GM23338 (cell line): ENCODE data around the gene SCGN. TPM values are rescaled to one million over a fixed set of nuclear protein-coding genes. Genes with fewer than 3 reads are reported as not detected.

Source experiments
- ATAC-seq: fragments of 200-7000 bp; cut with Tn5 transposase; 3 replicates; pipeline ENCODE4 v1.9.1; 2020
- DNase-seq: peaks from one replicate; pipeline ENCODE4 v3.0.0-alpha.2; 2015; ENCODE audit warnings: low spot score
- H2AFZ ChIP-seq: fragments of 200-600 bp; sonication (generic); 2 replicates; pipeline ENCODE4 v1.8.0; 2016; ENCODE audit warnings: antibody characterized with exemption, mild to moderate bottlenecking, moderate library complexity
- H3F3A ChIP-seq: fragments of 200-600 bp; sonication (generic); replicated peaks from 2 replicates; pipeline ENCODE4 v1.8.0; 2017; ENCODE audit warnings: antibody characterized with exemption, mixed run types, low read depth
- H3K27ac ChIP-seq: fragments of 200-600 bp; sonication (generic); 2 replicates; pipeline ENCODE4 v1.6.1; 2016; ENCODE audit warnings: low read depth
- H3K27me3 ChIP-seq: fragments of 200-600 bp; sonication (generic); 2 replicates; pipeline ENCODE4 v1.8.0; 2016; ENCODE audit warnings: mild to moderate bottlenecking, mixed run types, moderate library complexity; ENCODE audit not compliant: insufficient read depth
- H3K36me3 ChIP-seq: fragments of 200-600 bp; sonication (generic); 2 replicates; pipeline ENCODE4 v1.8.0; 2016; ENCODE audit warnings: mild to moderate bottlenecking; ENCODE audit not compliant: insufficient read depth
- H3K4me1 ChIP-seq: fragments of 200-600 bp; sonication (generic); 2 replicates; pipeline ENCODE4 v1.8.0; 2016; ENCODE audit warnings: mild to moderate bottlenecking, moderate library complexity; ENCODE audit not compliant: insufficient read depth
- H3K4me2 ChIP-seq: fragments of 200-600 bp; sonication (generic); 2 replicates; pipeline ENCODE4 v1.7.1; 2017; ENCODE audit warnings: mixed run types
- H3K4me3 ChIP-seq: fragments of 200-600 bp; sonication (generic); 2 replicates; pipeline ENCODE4 v1.6.1; 2016; ENCODE audit warnings: mixed run types
- H3K79me2 ChIP-seq: fragments of 200-600 bp; sonication (generic); replicated peaks from 2 replicates; pipeline ENCODE4 v1.8.0; 2017; ENCODE audit warnings: mild to moderate bottlenecking; ENCODE audit not compliant: insufficient read depth
- H3K9me2 ChIP-seq: fragments of 200-600 bp; sonication (generic); 2 replicates; pipeline ENCODE4 v1.8.0; 2017; ENCODE audit not compliant: insufficient read depth
- H4K20me1 ChIP-seq: fragments of 200-600 bp; sonication (generic); replicated peaks from 2 replicates; pipeline ENCODE4 v1.8.0; 2017; ENCODE audit warnings: mild to moderate bottlenecking; ENCODE audit not compliant: insufficient read depth
- H3K27ac Mint-ChIP-seq: 2 replicates; pipeline ENCODE4 v1.8.0; 2020; ENCODE audit warnings: inconsistent platforms, mild to moderate bottlenecking, moderate library complexity, mixed read lengths
- H3K27me3 Mint-ChIP-seq: 3 replicates; pipeline ENCODE4 v1.8.0; 2022; ENCODE audit warnings: low read depth, mild to moderate bottlenecking, moderate library complexity, mixed read lengths, inconsistent platforms; ENCODE audit not compliant: insufficient read depth, poor library complexity
- H3K36me3 Mint-ChIP-seq: 3 replicates; pipeline ENCODE4 v1.8.0; 2021; ENCODE audit warnings: low read depth, mild to moderate bottlenecking, inconsistent platforms, moderate library complexity, mixed read lengths
- H3K4me1 Mint-ChIP-seq: 3 replicates; pipeline ENCODE4 v1.8.0; 2020; ENCODE audit warnings: mild to moderate bottlenecking, inconsistent platforms, mixed read lengths
- H3K4me3 Mint-ChIP-seq: 3 replicates; pipeline ENCODE4 v1.8.0; 2021; ENCODE audit warnings: moderate library complexity, mild to moderate bottlenecking, inconsistent platforms, mixed read lengths
- H3K9me3 Mint-ChIP-seq: 3 replicates; pipeline ENCODE4 v1.8.0; 2020; ENCODE audit warnings: moderate library complexity, mild to moderate bottlenecking, inconsistent platforms, mixed read lengths
- CREB1 ChIP-seq: fragments of 250-450 bp; sonication (Bioruptor Pico); IDR thresholded peaks from 2 replicates; pipeline ENCODE4 v1.5.0; 2020; ENCODE audit warnings: low read depth, mild to moderate bottlenecking, moderate library complexity
- EZH2 ChIP-seq: fragments of 200-600 bp; sonication (generic); IDR thresholded peaks from one replicate; pipeline ENCODE4 v1.8.0; 2017; ENCODE audit warnings: antibody characterized with exemption, mild to moderate bottlenecking, low read depth; ENCODE audit not compliant: unreplicated experiment
- EZH2phosphoT487 ChIP-seq: fragments of 200-600 bp; sonication (generic); IDR thresholded peaks from one replicate; pipeline ENCODE4 v1.8.1; 2018; ENCODE audit warnings: antibody characterized with exemption; ENCODE audit not compliant: unreplicated experiment
- JUNB ChIP-seq: IDR thresholded peaks from one replicate; pipeline ENCODE4 v1.6.1; 2016; ENCODE audit warnings: antibody characterized with exemption; ENCODE audit not compliant: unreplicated experiment
- NANOG ChIP-seq: IDR thresholded peaks from 2 replicates; pipeline ENCODE4 v1.6.1; 2016; ENCODE audit warnings: antibody characterized with exemption, borderline replicate concordance
- POLR2AphosphoS5 ChIP-seq: IDR thresholded peaks from 2 replicates; pipeline ENCODE4 v1.6.1; 2016; ENCODE audit warnings: antibody characterized with exemption, low read depth
- STAT1 ChIP-seq: IDR thresholded peaks from one replicate; pipeline ENCODE4 v1.6.1; 2016; ENCODE audit warnings: antibody characterized with exemption; ENCODE audit not compliant: unreplicated experiment
- ZNF114 ChIP-seq: fragments of 250-450 bp; sonication (Bioruptor Pico); IDR thresholded peaks from 2 replicates; pipeline ENCODE4 v1.5.0; 2020; ENCODE audit warnings: mild to moderate bottlenecking, moderate library complexity
- ZNF331 ChIP-seq: fragments of 250-450 bp; sonication (Bioruptor Pico); IDR thresholded peaks from 2 replicates; pipeline ENCODE4 v1.5.0; 2020; ENCODE audit warnings: low read depth, mild to moderate bottlenecking, moderate library complexity
- polyA plus RNA-seq: library from polyadenylated mRNA; unstranded; fragments of >200 nt; fragmentation: Nextera tagmentation; extraction: Ambion mirVana; gene quantifications from 2 replicates; pipeline ENCODE4 v1.2.1, GENCODE V29; 2016
- total RNA-seq: library from RNA; depleted of rRNA; stranded (reverse); fragments of >200 nt; shearing (Covaris generic); gene quantifications from 2 replicates; pipeline ENCODE4 v1.2.3, GENCODE V29; 2014
- TF ChIP-seq, protein P1 (sequence below): IDR thresholded peaks from 2 replicates; pipeline ENCODE4 v1.6.1; 2016; ENCODE audit warnings: antibody characterized with exemption
- TF ChIP-seq, protein P2 (sequence below): IDR thresholded peaks from one replicate; pipeline ENCODE4 v1.6.1; 2018; ENCODE audit warnings: antibody characterized with exemption; ENCODE audit not compliant: unreplicated experiment
- TF ChIP-seq, protein P3 (sequence below): fragments of 250-450 bp; sonication (Bioruptor Pico); IDR thresholded peaks from 2 replicates; pipeline ENCODE4 v1.5.0; 2020; ENCODE audit warnings: mild to moderate bottlenecking, moderate library complexity
- TF ChIP-seq, protein P4 (sequence below), 2 experiments: fragments of 200-600 bp in 1 of 2; sonication (generic) in 1 of 2; conservative IDR thresholded peaks; 2 replicates each; pipeline versions ENCODE4 v1.5.1 to v1.6.1; 2016 to 2017; ENCODE audit warnings: antibody characterized with exemption in 2 of 2, low read depth in 2 of 2, mild to moderate bottlenecking in 2 of 2, moderate library complexity in 1 of 2

SCGN gene
- total and polyA plus RNA-seq, 2 experiments from 2014 or later: not detected

DNA sequence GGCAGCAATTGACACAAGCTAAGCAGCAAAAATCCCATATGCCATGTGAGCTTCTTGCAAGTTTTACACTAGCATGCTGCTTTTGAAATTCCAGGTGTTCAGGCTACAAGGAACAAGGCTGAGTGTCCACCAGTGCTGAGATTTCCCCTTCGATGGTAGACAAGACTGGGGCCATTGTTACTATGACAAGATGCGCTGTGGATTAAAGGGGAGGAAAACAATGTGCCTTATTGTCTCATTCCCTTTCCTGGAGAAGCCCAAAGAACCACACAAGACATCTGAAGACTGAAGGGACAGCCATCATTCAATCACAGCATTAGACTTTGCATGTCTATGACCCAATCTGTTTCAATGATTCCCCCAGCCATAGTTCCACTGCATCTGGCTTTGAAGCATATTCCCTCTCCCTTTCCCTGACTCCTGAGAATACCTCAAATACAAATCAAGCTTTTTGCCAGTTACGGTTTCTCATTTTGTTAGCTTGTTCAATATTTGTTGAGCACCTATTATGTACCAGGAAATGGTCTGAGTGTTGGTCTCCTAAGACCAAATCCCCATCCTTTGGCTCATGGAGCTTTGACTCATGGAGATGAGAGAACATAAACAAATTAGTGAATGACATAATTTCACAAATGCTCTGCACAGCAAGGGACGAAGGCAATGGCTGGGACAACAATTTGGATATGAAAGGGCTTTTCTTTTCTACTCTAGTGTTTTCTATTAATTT is 23.4 kb upstream of the SCGN start:
- Mint-ChIP-seq H3K27me3 (no peaks in the 10 kb centered on the region), H3K4me1 (peaks cover 24% of the 10 kb centered on the region), H3K4me3 (no peak overlapping the region), H3K9me3 (no peaks in the 10 kb centered on the region), H3K27ac (no peak overlapping the region), H3K36me3 (no peaks in the 10 kb centered on the region)
- H3K27ac ChIP-seq: no peak overlapping the region
- no peaks in the 10 kb centered on the region for H3K36me3 ChIP-seq
- H3K4me3 ChIP-seq: no peak overlapping the region
- H2AFZ ChIP-seq: no peak overlapping the region
- no peaks in the 10 kb centered on the region for H3K27me3 ChIP-seq
- H4K20me1 ChIP-seq: no peaks in the 10 kb centered on the region
- no peaks in the 10 kb centered on the region for H3K79me2 ChIP-seq
- no peaks in the 10 kb centered on the region for H3F3A ChIP-seq
- H3K4me2 ChIP-seq: no peak overlapping the region
- H3K4me1 ChIP-seq: peaks cover 12% of the 10 kb centered on the region
- DNase-seq: no peak
- no peak for TF ChIP-seq STAT1
- TF ChIP-seq, protein P1, sequence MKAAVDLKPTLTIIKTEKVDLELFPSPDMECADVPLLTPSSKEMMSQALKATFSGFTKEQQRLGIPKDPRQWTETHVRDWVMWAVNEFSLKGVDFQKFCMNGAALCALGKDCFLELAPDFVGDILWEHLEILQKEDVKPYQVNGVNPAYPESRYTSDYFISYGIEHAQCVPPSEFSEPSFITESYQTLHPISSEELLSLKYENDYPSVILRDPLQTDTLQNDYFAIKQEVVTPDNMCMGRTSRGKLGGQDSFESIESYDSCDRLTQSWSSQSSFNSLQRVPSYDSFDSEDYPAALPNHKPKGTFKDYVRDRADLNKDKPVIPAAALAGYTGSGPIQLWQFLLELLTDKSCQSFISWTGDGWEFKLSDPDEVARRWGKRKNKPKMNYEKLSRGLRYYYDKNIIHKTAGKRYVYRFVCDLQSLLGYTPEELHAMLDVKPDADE: no peak
- no peak for TF ChIP-seq EZH2phosphoT487
- TF ChIP-seq EZH2: no peak
- TF ChIP-seq CREB1 (CRISPR knock-in tag): no peak
- TF ChIP-seq, protein P2, sequence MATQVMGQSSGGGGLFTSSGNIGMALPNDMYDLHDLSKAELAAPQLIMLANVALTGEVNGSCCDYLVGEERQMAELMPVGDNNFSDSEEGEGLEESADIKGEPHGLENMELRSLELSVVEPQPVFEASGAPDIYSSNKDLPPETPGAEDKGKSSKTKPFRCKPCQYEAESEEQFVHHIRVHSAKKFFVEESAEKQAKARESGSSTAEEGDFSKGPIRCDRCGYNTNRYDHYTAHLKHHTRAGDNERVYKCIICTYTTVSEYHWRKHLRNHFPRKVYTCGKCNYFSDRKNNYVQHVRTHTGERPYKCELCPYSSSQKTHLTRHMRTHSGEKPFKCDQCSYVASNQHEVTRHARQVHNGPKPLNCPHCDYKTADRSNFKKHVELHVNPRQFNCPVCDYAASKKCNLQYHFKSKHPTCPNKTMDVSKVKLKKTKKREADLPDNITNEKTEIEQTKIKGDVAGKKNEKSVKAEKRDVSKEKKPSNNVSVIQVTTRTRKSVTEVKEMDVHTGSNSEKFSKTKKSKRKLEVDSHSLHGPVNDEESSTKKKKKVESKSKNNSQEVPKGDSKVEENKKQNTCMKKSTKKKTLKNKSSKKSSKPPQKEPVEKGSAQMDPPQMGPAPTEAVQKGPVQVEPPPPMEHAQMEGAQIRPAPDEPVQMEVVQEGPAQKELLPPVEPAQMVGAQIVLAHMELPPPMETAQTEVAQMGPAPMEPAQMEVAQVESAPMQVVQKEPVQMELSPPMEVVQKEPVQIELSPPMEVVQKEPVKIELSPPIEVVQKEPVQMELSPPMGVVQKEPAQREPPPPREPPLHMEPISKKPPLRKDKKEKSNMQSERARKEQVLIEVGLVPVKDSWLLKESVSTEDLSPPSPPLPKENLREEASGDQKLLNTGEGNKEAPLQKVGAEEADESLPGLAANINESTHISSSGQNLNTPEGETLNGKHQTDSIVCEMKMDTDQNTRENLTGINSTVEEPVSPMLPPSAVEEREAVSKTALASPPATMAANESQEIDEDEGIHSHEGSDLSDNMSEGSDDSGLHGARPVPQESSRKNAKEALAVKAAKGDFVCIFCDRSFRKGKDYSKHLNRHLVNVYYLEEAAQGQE: no peak
- TF ChIP-seq NANOG: no peak
- no peak for TF ChIP-seq JUNB
- TF ChIP-seq, protein P3, sequence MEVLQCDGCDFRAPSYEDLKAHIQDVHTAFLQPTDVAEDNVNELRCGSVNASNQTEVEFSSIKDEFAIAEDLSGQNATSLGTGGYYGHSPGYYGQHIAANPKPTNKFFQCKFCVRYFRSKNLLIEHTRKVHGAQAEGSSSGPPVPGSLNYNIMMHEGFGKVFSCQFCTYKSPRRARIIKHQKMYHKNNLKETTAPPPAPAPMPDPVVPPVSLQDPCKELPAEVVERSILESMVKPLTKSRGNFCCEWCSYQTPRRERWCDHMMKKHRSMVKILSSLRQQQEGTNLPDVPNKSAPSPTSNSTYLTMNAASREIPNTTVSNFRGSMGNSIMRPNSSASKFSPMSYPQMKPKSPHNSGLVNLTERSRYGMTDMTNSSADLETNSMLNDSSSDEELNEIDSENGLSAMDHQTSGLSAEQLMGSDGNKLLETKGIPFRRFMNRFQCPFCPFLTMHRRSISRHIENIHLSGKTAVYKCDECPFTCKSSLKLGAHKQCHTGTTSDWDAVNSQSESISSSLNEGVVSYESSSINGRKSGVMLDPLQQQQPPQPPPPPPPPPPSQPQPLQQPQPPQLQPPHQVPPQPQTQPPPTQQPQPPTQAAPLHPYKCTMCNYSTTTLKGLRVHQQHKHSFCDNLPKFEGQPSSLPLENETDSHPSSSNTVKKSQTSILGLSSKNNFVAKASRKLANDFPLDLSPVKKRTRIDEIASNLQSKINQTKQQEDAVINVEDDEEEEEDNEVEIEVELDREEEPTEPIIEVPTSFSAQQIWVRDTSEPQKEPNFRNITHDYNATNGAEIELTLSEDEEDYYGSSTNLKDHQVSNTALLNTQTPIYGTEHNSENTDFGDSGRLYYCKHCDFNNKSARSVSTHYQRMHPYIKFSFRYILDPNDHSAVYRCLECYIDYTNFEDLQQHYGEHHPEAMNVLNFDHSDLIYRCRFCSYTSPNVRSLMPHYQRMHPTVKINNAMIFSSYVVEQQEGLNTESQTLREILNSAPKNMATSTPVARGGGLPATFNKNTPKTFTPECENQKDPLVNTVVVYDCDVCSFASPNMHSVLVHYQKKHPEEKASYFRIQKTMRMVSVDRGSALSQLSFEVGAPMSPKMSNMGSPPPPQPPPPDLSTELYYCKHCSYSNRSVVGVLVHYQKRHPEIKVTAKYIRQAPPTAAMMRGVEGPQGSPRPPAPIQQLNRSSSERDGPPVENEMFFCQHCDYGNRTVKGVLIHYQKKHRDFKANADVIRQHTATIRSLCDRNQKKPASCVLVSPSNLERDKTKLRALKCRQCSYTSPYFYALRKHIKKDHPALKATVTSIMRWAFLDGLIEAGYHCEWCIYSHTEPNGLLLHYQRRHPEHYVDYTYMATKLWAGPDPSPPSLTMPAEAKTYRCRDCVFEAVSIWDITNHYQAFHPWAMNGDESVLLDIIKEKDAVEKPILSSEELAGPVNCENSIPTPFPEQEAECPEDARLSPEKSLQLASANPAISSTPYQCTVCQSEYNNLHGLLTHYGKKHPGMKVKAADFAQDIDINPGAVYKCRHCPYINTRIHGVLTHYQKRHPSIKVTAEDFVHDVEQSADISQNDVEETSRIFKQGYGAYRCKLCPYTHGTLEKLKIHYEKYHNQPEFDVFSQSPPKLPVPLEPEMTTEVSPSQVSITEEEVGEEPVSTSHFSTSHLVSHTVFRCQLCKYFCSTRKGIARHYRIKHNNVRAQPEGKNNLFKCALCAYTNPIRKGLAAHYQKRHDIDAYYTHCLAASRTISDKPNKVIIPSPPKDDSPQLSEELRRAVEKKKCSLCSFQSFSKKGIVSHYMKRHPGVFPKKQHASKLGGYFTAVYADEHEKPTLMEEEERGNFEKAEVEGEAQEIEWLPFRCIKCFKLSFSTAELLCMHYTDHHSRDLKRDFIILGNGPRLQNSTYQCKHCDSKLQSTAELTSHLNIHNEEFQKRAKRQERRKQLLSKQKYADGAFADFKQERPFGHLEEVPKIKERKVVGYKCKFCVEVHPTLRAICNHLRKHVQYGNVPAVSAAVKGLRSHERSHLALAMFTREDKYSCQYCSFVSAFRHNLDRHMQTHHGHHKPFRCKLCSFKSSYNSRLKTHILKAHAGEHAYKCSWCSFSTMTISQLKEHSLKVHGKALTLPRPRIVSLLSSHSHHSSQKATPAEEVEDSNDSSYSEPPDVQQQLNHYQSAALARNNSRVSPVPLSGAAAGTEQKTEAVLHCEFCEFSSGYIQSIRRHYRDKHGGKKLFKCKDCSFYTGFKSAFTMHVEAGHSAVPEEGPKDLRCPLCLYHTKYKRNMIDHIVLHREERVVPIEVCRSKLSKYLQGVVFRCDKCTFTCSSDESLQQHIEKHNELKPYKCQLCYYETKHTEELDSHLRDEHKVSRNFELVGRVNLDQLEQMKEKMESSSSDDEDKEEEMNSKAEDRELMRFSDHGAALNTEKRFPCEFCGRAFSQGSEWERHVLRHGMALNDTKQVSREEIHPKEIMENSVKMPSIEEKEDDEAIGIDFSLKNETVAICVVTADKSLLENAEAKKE (CRISPR knock-in tag): no peak
- TF ChIP-seq, protein P4, sequence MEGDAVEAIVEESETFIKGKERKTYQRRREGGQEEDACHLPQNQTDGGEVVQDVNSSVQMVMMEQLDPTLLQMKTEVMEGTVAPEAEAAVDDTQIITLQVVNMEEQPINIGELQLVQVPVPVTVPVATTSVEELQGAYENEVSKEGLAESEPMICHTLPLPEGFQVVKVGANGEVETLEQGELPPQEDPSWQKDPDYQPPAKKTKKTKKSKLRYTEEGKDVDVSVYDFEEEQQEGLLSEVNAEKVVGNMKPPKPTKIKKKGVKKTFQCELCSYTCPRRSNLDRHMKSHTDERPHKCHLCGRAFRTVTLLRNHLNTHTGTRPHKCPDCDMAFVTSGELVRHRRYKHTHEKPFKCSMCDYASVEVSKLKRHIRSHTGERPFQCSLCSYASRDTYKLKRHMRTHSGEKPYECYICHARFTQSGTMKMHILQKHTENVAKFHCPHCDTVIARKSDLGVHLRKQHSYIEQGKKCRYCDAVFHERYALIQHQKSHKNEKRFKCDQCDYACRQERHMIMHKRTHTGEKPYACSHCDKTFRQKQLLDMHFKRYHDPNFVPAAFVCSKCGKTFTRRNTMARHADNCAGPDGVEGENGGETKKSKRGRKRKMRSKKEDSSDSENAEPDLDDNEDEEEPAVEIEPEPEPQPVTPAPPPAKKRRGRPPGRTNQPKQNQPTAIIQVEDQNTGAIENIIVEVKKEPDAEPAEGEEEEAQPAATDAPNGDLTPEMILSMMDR (conservative IDR thresholded peaks at IDR 0.05; ENCODE audit: low read depth in 2 of 2): no peak
- no peak for TF ChIP-seq ZNF331 (CRISPR knock-in tag)
- TF ChIP-seq POLR2AphosphoS5: no peak
- TF ChIP-seq ZNF114 (CRISPR knock-in tag): no peak
- no peak for ATAC-seq
- H3K9me2 ChIP-seq: peaks cover 3% of the 10 kb centered on the region; the same call in 1 of the 2 replicates
